Measurements from ENCODE around the gene SETSIP. TPM values are rescaled to one million over a fixed set of nuclear protein-coding genes. Genes with fewer than 3 reads are reported as not detected.

Gene SETSIP
- total RNA-seq (2022; extraction: Qiagen RNA extraction; ENCODE audit: low read depth) = 0.06 TPM in 1 of 5 replicates, not detected in the others

GRCh38 chr1:92075311-92075710 is at the start of gene SETSIP:
TSS of gene SETSIP (minus strand) at chr1:92075411. CDS start at chr1:92075411, 0 bp downstream.

GRCh38 chr1:92080128-92080985 is 5.1 kb upstream of the SETSIP start, which contains the start of gene BTBD8:
TSS of gene BTBD8 (plus strand) at chr1:92080345. CDS start at chr1:92080572, 227 bp downstream.

Other genes with a start within 250 kb of the SETSIP start
- gene TGFBR3, start 189.3 kb downstream of the SETSIP start, total RNA-seq (2022; extraction: Qiagen RNA extraction; ENCODE audit: low read depth) = 3.0 to 3.6 TPM (median 3.1 TPM) in 5 replicates
- not detected in 5 replicates for gene BRDT, start 126.0 kb downstream of the SETSIP start, total RNA-seq (2022; extraction: Qiagen RNA extraction; ENCODE audit: low read depth)
- 0.50 to 0.85 TPM (median 0.59 TPM) in 5 replicates for gene EPHX4, start 45.4 kb downstream of the SETSIP start, total RNA-seq (2022; extraction: Qiagen RNA extraction; ENCODE audit: low read depth)
- gene BTBD8, start 4.9 kb upstream of the SETSIP start, total RNA-seq (2022; extraction: Qiagen RNA extraction; ENCODE audit: low read depth) = 0.20 to 1.1 TPM (median 0.75 TPM) in 5 replicates
- gene C1orf146, start 142.5 kb upstream of the SETSIP start, total RNA-seq (2022; extraction: Qiagen RNA extraction; ENCODE audit: low read depth) = not detected in 5 replicates
- gene GLMN, start 223.6 kb upstream of the SETSIP start, total RNA-seq (2022; extraction: Qiagen RNA extraction; ENCODE audit: low read depth) = 6.6 to 8.0 TPM (median 7.1 TPM) in 5 replicates
- gene RPAP2, start 223.6 kb upstream of the SETSIP start, total RNA-seq (2022; extraction: Qiagen RNA extraction; ENCODE audit: low read depth) = 10.9 to 12.3 TPM (median 11.1 TPM) in 5 replicates

Data from A549 treated with CpdA at 1 μM for 4 hours (cell line).